Prostate gland (tissue), 2 donors: ENCODE data around the gene ELK4. TPM values are rescaled to one million over a fixed set of nuclear protein-coding genes. Genes with fewer than 3 reads are reported as not detected.

Experiments used
- DNase-seq: peaks from one replicate; pipeline ENCODE4 v3.0.0-alpha.2; 2019; ENCODE audit warnings: low spot score
- H3K27ac ChIP-seq, 2 donors: fragments of 200-600 bp; sonication (generic); 2 replicates each; pipeline ENCODE4 v1.5.1; 2017 to 2019
- H3K27me3 ChIP-seq: fragments of 200-600 bp; sonication (generic); replicated peaks from 2 replicates; pipeline ENCODE4 v1.5.1; 2019; ENCODE audit not compliant: insufficient read depth
- H3K36me3 ChIP-seq, 2 donors: fragments of 200-600 bp; sonication (generic); 1 replicate in 1 of 2; 2 replicates in 1 of 2; pipeline versions ENCODE4 v1.5.1 to v1.8.1; 2017 to 2019
- H3K4me1 ChIP-seq: fragments of 200-600 bp; sonication (generic); replicated peaks from 2 replicates; pipeline ENCODE4 v1.5.1; 2019
- H3K4me3 ChIP-seq, 2 donors: fragments of 200-600 bp; sonication (generic); 2 replicates each; pipeline ENCODE4 v1.5.1; 2017 to 2019
- H3K9me3 ChIP-seq: fragments of 200-600 bp; sonication (generic); 2 replicates; pipeline ENCODE4 v1.5.1; 2017
- POLR2A ChIP-seq: fragments of 450-650 bp; IDR thresholded peaks from one replicate; pipeline ENCODE4 v1.6.1; 2016; ENCODE audit warnings: antibody characterized with exemption, mild to moderate bottlenecking
- POLR2AphosphoS5 ChIP-seq: sonication (generic); formaldehyde crosslinking; IDR thresholded peaks from one replicate; pipeline ENCODE4 v1.6.1; 2017; ENCODE audit warnings: antibody characterized with exemption
- WGBS: methylation state at CpG from one replicate; pipeline ENCODE4 v1.1.5; 2018; 5-methylcytosine and 5-hydroxymethylcytosine counted together
- intact Hi-C: fragments of 100-400 bp; cut with DNase I; formaldehyde crosslinking; loops from one replicate; pipeline ENCODE4 v1.14.2; 2022
- total RNA-seq, 2 donors: library from RNA; depleted of rRNA; stranded (reverse); fragments of >200 nt; gene quantifications; one replicate each; pipeline ENCODE4 v1.1.0, GENCODE V29; 2016
- TF ChIP-seq, protein P1 (sequence below), 4 experiments: fragments of 200-600 bp in 2 of 4; fragments of 450-650 bp in 2 of 4; sonication (generic) in 2 of 4; IDR thresholded peaks; 1 replicate in 3 of 4; 2 replicates in 1 of 4; pipeline ENCODE4 v1.5.1; 2016 to 2019; ENCODE audit warnings: antibody characterized with exemption in 4 of 4, mild to moderate bottlenecking in 2 of 4, moderate library complexity in 2 of 4

The ELK4 gene
- total RNA-seq, 2 donors from 2014 or later = 58.8 to 62.7 TPM

GRCh38 chr1:205568469-205569361, 63.1 kb downstream of the ELK4 start:
- Histone ChIP-seq H3K4me1 (peaks cover 3% of the 10 kb centered on the region), H3K27ac (no peak overlapping the region), H3K36me3 (no peaks in the 10 kb centered on the region), H3K27me3 (no peaks in the 10 kb centered on the region), H3K4me3 (peak overlapping the region; percentile 20 to 25), H3K9me3 (no peaks in the 10 kb centered on the region)
- intact Hi-C loops = no loop called here
- DNase-seq = no peak
- 9% methylated on average over 59 of the region's 90 CpGs for WGBS
- TF ChIP-seq POLR2AphosphoS5 (no peak), POLR2A (peak; percentile 38)
- TF ChIP-seq, protein P1, sequence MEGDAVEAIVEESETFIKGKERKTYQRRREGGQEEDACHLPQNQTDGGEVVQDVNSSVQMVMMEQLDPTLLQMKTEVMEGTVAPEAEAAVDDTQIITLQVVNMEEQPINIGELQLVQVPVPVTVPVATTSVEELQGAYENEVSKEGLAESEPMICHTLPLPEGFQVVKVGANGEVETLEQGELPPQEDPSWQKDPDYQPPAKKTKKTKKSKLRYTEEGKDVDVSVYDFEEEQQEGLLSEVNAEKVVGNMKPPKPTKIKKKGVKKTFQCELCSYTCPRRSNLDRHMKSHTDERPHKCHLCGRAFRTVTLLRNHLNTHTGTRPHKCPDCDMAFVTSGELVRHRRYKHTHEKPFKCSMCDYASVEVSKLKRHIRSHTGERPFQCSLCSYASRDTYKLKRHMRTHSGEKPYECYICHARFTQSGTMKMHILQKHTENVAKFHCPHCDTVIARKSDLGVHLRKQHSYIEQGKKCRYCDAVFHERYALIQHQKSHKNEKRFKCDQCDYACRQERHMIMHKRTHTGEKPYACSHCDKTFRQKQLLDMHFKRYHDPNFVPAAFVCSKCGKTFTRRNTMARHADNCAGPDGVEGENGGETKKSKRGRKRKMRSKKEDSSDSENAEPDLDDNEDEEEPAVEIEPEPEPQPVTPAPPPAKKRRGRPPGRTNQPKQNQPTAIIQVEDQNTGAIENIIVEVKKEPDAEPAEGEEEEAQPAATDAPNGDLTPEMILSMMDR (IDR thresholded peaks at IDR 0.05) = peak in 2 of 4 experiments; percentile 23 to 29

DNA sequence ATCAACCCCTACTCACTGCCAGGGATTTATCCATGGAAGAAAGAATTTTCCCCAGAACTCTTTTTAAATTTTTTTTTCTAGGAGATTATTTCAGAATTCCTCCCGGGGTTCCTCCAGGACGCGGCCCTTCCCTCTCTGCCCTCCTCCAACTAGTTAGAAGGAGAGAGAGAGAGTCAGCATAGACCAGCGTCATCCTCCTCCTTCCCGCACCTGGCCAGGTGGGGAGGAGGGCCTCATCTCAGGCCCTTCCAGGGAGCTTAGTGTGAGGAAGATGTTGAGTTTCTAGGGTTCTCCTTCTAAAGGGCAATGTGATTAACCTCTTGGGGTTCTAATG, 63.7 kb downstream of the ELK4 start:
- 50% methylated on average over 5 of the region's 5 CpGs for WGBS
- H3K27me3 ChIP-seq = no peaks in the 10 kb centered on the region
- no peaks in the 10 kb centered on the region for H3K9me3 ChIP-seq
- H3K4me1 ChIP-seq = peaks cover 3% of the 10 kb centered on the region
- intact Hi-C loops = no loop called here
- H3K4me3 ChIP-seq = no peak overlapping the region
- no peak for DNase-seq
- H3K27ac ChIP-seq = no peak overlapping the region
- no peaks in the 10 kb centered on the region for H3K36me3 ChIP-seq
- TF ChIP-seq, protein P1 (IDR thresholded peaks at IDR 0.05) = no peak
- TF ChIP-seq POLR2AphosphoS5 (no peak), POLR2A (no peak)

DNA sequence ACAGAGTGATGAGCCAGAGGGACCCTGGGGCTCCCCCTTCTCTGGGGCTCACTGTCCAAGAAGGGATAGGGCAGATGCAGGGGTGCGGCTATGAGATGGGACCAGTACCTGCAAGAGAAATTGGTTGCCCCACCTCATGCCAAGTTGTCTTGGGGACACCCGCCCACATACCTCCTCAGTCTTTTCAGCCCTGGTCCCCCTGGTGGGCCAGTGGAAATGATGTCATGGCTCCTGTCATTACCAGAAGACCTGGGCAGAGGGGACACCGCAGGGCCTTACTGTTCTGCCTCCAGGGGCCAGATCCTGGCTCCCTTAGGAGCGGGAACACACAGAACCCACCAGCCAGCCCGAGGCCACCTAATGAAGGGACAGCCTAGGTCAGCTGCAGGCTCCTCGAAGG, 64.1 kb downstream of the ELK4 start:
- H3K4me1 ChIP-seq = peaks cover 3% of the 10 kb centered on the region
- H3K27me3 ChIP-seq = no peaks in the 10 kb centered on the region
- H3K4me3 ChIP-seq = no peak overlapping the region
- intact Hi-C loops = no loop called here
- no peak overlapping the region for H3K27ac ChIP-seq
- WGBS = 83% methylated on average over 6 of the region's 6 CpGs
- DNase-seq = no peak
- no peaks in the 10 kb centered on the region for H3K9me3 ChIP-seq
- no peaks in the 10 kb centered on the region for H3K36me3 ChIP-seq
- TF ChIP-seq, protein P1 (IDR thresholded peaks at IDR 0.05) = no peak
- TF ChIP-seq POLR2AphosphoS5 = no peak
- no peak for TF ChIP-seq POLR2A

DNA sequence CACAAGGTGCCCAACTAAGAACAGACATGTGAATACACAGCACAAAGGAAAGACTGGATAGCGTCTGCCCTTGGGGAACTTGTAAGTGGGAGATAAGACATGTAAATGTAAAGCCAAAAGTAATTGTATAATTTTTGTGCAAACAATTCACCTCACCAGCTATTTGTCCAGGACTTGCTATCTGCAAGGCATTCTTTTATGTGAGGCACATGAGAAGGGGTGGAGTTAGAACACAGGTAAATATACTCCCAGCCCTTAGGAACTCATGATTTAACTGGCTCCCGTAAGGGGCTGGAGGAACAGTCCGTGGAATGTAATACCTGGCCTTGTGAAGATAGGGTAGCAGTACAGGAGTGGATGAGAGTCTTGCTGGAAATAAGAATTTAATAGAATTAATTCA, 66.0 kb downstream of the ELK4 start:
- Histone ChIP-seq H3K36me3 (no peaks in the 10 kb centered on the region), H3K27me3 (no peaks in the 10 kb centered on the region), H3K27ac (peak overlapping the region in 1 of 2 donors; percentile 14), H3K9me3 (no peaks in the 10 kb centered on the region), H3K4me3 (no peak overlapping the region), H3K4me1 (peaks cover 3% of the 10 kb centered on the region)
- intact Hi-C loops = no loop called here
- TF ChIP-seq POLR2AphosphoS5 (peak; percentile 90), POLR2A (no peak)
- TF ChIP-seq, protein P1 (IDR thresholded peaks at IDR 0.05) = no peak
- WGBS = 41% methylated on average over 3 of the region's 3 CpGs
- DNase-seq = peak; percentile 76

GRCh38 chr1:205563927-205564441, 67.8 kb downstream of the ELK4 start:
- no peaks in the 10 kb centered on the region for H3K27me3 ChIP-seq

More at GRCh38 chr1:205563927-205564441, 67.8 kb downstream of the ELK4 start:
- TF ChIP-seq POLR2A (no peak), POLR2AphosphoS5 (peak; percentile 56)
- Histone ChIP-seq H3K27ac (no peak overlapping the region), H3K36me3 (no peaks in the 10 kb centered on the region), H3K4me3 (no peak overlapping the region), H3K4me1 (peaks cover 3% of the 10 kb centered on the region), H3K9me3 (no peaks in the 10 kb centered on the region)
- peak; percentile 41 for DNase-seq
- WGBS = 25% methylated on average over 5 of the region's 5 CpGs
- intact Hi-C loops = no loop called here
